ENCODE results near the gene KDF1.
"Not testable (repeated sequence)": the region's sequence is repeated elsewhere in the genome, so short reads cannot be mapped to it uniquely, and the experiment has no call there.

KDF1 gene

GRCh38 chr1:26994020-26994786, 33.9 kb upstream of the KDF1 start:
- no peak for DNase-seq

- DNase-seq, result peak; percentile 63
Observed at GRCh38 chr1:26993237-26994019, 33.2 kb upstream of the KDF1 start, which contains the start of gene TRNP1. TRNP1 (plus strand) TSS chr1:26993692; CDS start chr1:26993787, 95 bp downstream.

GRCh38 chr1:26991310-26992116, 31.2 kb upstream of the KDF1 start:
- no peak for DNase-seq

GRCh38 chr1:26989403-26990109, 29.3 kb upstream of the KDF1 start:
- DNase-seq, result not testable (repeated sequence)

GRCh38 chr1:26986658-26987057, 26.4 kb upstream of the KDF1 start:
- DNase-seq, result no peak

GRCh38 chr1:26984291-26984690, 24.0 kb upstream of the KDF1 start:
- DNase-seq, result no peak

- no peak for DNase-seq
Observed at GRCh38 chr1:26983863-26984262, 23.6 kb upstream of the KDF1 start.

GRCh38 chr1:26981146-26981846, 21.0 kb upstream of the KDF1 start:
- no peak for DNase-seq

- DNase-seq, result no peak
Observed at GRCh38 chr1:26978901-26979300, 18.6 kb upstream of the KDF1 start.

GRCh38 chr1:26976621-26977510, 16.6 kb upstream of the KDF1 start:
- no peak for DNase-seq

- DNase-seq, result no peak
Observed at GRCh38 chr1:26972821-26973220, 12.6 kb upstream of the KDF1 start.

GRCh38 chr1:26972390-26972789, 12.1 kb upstream of the KDF1 start:
- DNase-seq, result no peak

GRCh38 chr1:26971590-26971989, 11.3 kb upstream of the KDF1 start:
- no peak for DNase-seq

GRCh38 chr1:26970810-26971209, 10.5 kb upstream of the KDF1 start:
- DNase-seq, result no peak

GRCh38 chr1:26965628-26966027, 5.4 kb upstream of the KDF1 start:
- no peak for DNase-seq

GRCh38 chr1:26965213-26965612, 4.9 kb upstream of the KDF1 start:
- no peak for DNase-seq

GRCh38 chr1:26961826-26962225, 1.6 kb upstream of the KDF1 start:
- peak; percentile 4 for DNase-seq

- DNase-seq, result no peak
Observed at GRCh38 chr1:26960625-26960966, 328 bp upstream of the KDF1 start.

GRCh38 chr1:26959270-26959669, 998 bp downstream of the KDF1 start:
- DNase-seq, result no peak

- DNase-seq, result no peak
Observed at GRCh38 chr1:26957306-26957705, 3.0 kb downstream of the KDF1 start.

GRCh38 chr1:26956321-26956720, 3.9 kb downstream of the KDF1 start:
- DNase-seq, result no peak
